Trophoblast cell (in vitro differentiated cells and primary cell): ENCODE data around the gene FCHSD2.
"Not testable (repeated sequence)": the region's sequence is repeated elsewhere in the genome, so short reads cannot be mapped to it uniquely, and the experiment has no call there.

Source experiments
- DNase-seq, 2 donors: peaks; one replicate each; pipeline ENCODE4 v3.0.0-alpha.2; 2016
- H2AFZ ChIP-seq: 2 replicates; pipeline ENCODE4 v1.6.1; 2013; ENCODE audit warnings: low read length, moderate library complexity, mild to moderate bottlenecking; ENCODE audit not compliant: insufficient read depth, poor library complexity
- H2AK5ac ChIP-seq: 2 replicates; pipeline ENCODE4 v1.6.1; 2013; ENCODE audit warnings: mild to moderate bottlenecking, low read length
- H2BK120ac ChIP-seq: 2 replicates; pipeline ENCODE4 v1.6.1; 2013; ENCODE audit warnings: low read length, mild to moderate bottlenecking, moderate library complexity; ENCODE audit not compliant: insufficient read depth, poor library complexity
- H2BK12ac ChIP-seq: 2 replicates; pipeline ENCODE4 v1.6.1; 2013; ENCODE audit warnings: mild to moderate bottlenecking, low read length, moderate library complexity
- H2BK5ac ChIP-seq: 2 replicates; pipeline ENCODE4 v1.6.1; 2013; ENCODE audit warnings: low read length, low read depth, moderate library complexity, mild to moderate bottlenecking; ENCODE audit not compliant: poor library complexity
- H3K14ac ChIP-seq: 2 replicates; pipeline ENCODE4 v1.6.1; 2013; ENCODE audit warnings: mild to moderate bottlenecking, low read length
- H3K18ac ChIP-seq: 2 replicates; pipeline ENCODE4 v1.6.1; 2013; ENCODE audit warnings: mild to moderate bottlenecking, low read length
- H3K23ac ChIP-seq: 2 replicates; pipeline ENCODE4 v1.6.1; 2013; ENCODE audit warnings: low read length
- H3K27ac ChIP-seq: 2 replicates; pipeline ENCODE4 v1.5.1; 2013; ENCODE audit warnings: low read depth, mild to moderate bottlenecking, inconsistent platforms, low read length, moderate library complexity
- H3K27me3 ChIP-seq: 2 replicates; pipeline ENCODE4 v1.6.1; 2013; ENCODE audit warnings: inconsistent platforms, mild to moderate bottlenecking, low read length, moderate library complexity; ENCODE audit not compliant: insufficient read depth
- H3K36me3 ChIP-seq, 2 experiments: 1 replicate in 1 of 2; 2 replicates in 1 of 2; pipeline ENCODE4 v1.6.1; 2013; ENCODE audit warnings: low read length in 2 of 2, mild to moderate bottlenecking in 2 of 2, moderate library complexity in 1 of 2; ENCODE audit not compliant: insufficient read depth in 2 of 2, control insufficient read depth in 1 of 2
- H3K4ac ChIP-seq: 2 replicates; pipeline ENCODE4 v1.6.1; 2013; ENCODE audit warnings: low read depth, mild to moderate bottlenecking, low read length, moderate library complexity
- H3K4me1 ChIP-seq, 2 experiments: 1 replicate in 1 of 2; 2 replicates in 1 of 2; pipeline ENCODE4 v1.6.1; 2013; ENCODE audit warnings: low read length in 2 of 2, mild to moderate bottlenecking in 2 of 2, moderate library complexity in 1 of 2; ENCODE audit not compliant: insufficient read depth in 2 of 2, control insufficient read depth in 1 of 2
- H3K4me2 ChIP-seq: 2 replicates; pipeline ENCODE4 v1.6.1; 2013; ENCODE audit warnings: inconsistent platforms, mild to moderate bottlenecking, low read length, moderate library complexity
- H3K4me3 ChIP-seq: 2 replicates; pipeline ENCODE4 v1.5.1; 2013; ENCODE audit warnings: mild to moderate bottlenecking, low read depth, low read length, inconsistent platforms
- H3K79me1 ChIP-seq: one replicate; pipeline ENCODE4 v1.6.1; 2013; ENCODE audit warnings: low read length
- H3K79me2 ChIP-seq: 2 replicates; pipeline ENCODE4 v1.6.1; 2013; ENCODE audit warnings: low read length, mild to moderate bottlenecking; ENCODE audit not compliant: control insufficient read depth, insufficient read depth, poor library complexity
- H3K9ac ChIP-seq: 2 replicates; pipeline ENCODE4 v1.6.1; 2013; ENCODE audit warnings: mild to moderate bottlenecking, low read length
- H3K9me3 ChIP-seq: 2 replicates; pipeline ENCODE4 v1.6.1; 2013; ENCODE audit warnings: low read depth, mild to moderate bottlenecking, control low read depth, inconsistent platforms, low read length; ENCODE audit not compliant: insufficient read depth
- H4K12ac ChIP-seq: 2 replicates; pipeline ENCODE4 v1.6.1; 2013; ENCODE audit warnings: low read depth, mild to moderate bottlenecking, low read length, moderate library complexity
- H4K8ac ChIP-seq: 2 replicates; pipeline ENCODE4 v1.6.1; 2013; ENCODE audit warnings: low read depth, mild to moderate bottlenecking, low read length, moderate library complexity
- H4K91ac ChIP-seq: one replicate; pipeline ENCODE4 v1.6.1; 2013; ENCODE audit warnings: low read depth, mild to moderate bottlenecking, low read length, moderate library complexity
- WGBS: extraction: QIAGEN DNeasy Blood & Tissue Kit; methylation state at CpG from one replicate; pipeline ENCODE4 v1.1.7; 2013; ENCODE audit warnings: missing lambda C conversion rate; ENCODE audit not compliant: insufficient read length, insufficient coverage; ENCODE audit errors: extremely low coverage; 5-methylcytosine and 5-hydroxymethylcytosine counted together

The FCHSD2 gene

DNA sequence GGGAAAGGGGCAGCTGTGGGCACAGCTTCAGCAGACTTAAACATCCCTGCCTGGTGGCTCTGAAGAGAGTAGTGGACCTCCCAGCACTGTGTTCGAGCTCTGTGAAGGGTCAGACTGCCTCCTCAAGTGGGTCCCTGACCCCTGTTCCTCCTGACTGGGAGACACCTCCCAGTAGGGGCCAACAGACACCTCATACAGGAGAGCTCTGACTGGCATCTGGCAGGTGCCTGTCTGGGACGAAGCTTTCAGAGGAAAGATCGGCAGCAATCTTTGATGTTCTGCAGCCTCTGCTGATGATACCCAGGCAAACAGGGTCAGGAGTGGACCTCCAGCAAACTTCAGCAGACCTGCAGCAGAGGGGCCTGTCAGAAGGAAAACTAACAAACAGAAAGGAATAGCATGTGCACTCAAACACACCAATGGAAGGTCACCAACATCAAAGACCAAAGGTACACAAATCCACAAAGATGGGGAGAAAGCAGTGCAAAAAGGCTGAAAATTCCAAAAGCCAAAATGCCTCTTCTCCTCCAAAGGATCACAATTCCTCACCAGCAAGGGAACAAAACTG lies 80.2 kb downstream of the FCHSD2 start:
- H3K9me3 ChIP-seq, H3K18ac ChIP-seq, H3K36me3 ChIP-seq, H4K12ac ChIP-seq, H3K4me2 ChIP-seq, H3K79me1 ChIP-seq, H3K4ac ChIP-seq, H4K91ac ChIP-seq, H3K27me3 ChIP-seq, H3K14ac ChIP-seq, DNase-seq, H3K4me3 ChIP-seq, H3K23ac ChIP-seq, H3K9ac ChIP-seq, H2AK5ac ChIP-seq, H4K8ac ChIP-seq, H2BK120ac ChIP-seq, H3K79me2 ChIP-seq, H3K4me1 ChIP-seq, H3K27ac ChIP-seq, H2BK12ac ChIP-seq, H2AFZ ChIP-seq, H2BK5ac ChIP-seq: not testable (repeated sequence)
- WGBS = no CpG with 5 or more reads among the region's 3 CpGs

DNA sequence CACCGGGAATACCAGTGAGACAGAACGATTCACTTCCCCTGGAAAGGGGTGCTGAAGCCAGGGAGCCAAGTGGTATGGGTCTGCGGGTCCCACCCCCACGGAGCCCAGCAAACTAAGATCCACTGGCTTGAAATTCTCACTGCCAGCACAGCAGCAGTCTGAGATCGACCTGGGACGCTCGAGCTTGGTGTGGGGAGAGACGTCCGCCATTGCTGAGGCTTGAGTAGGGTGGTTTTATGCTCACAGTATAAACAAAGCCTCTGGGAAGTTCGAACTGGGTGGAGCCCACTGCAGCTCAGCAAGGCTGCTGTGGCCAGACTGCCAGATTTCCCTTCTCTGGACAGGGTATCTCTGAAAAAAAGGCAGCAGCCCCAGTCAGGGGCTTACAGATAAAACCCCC lies 80.7 kb downstream of the FCHSD2 start:
- H3K27me3 ChIP-seq, H3K14ac ChIP-seq, H3K4me2 ChIP-seq, H2BK5ac ChIP-seq, H2BK120ac ChIP-seq, H3K9me3 ChIP-seq, H3K4me1 ChIP-seq, H3K79me1 ChIP-seq, H4K8ac ChIP-seq, H3K23ac ChIP-seq, H4K12ac ChIP-seq, H3K9ac ChIP-seq, H4K91ac ChIP-seq, H3K18ac ChIP-seq, H3K36me3 ChIP-seq, DNase-seq, H3K27ac ChIP-seq, H2AFZ ChIP-seq, H2BK12ac ChIP-seq, H3K4ac ChIP-seq, H2AK5ac ChIP-seq, H3K79me2 ChIP-seq: not testable (repeated sequence)
- WGBS = no CpG with 5 or more reads among the region's 10 CpGs
- peak overlapping the region; percentile 21 for H3K4me3 ChIP-seq

DNA sequence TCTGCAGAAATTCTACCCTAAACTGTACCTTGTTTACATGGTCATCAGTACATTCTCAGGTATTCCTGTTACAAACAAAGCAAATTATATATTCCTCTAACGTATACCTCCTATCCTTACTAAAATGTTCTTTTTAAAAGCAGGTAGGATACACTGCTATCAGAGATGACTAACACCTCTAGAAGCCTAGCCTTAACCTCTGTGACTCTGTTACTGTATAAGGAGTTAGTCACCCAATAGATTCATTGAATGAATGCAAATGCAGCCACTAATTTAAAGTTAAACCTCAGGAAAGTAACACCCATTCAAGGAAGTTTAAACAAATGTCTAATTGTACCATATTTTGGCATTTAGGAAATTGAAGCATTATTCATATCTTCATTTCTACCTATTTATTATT lies 82.2 kb downstream of the FCHSD2 start:
- Histone ChIP-seq H3K79me1 (no peaks in the 10 kb centered on the region), H4K8ac (no peak overlapping the region), H2BK12ac (no peak overlapping the region), H3K4me1 (no peaks in the 10 kb centered on the region), H3K79me2 (no peaks in the 10 kb centered on the region), H3K9me3 (no peaks in the 10 kb centered on the region), H3K9ac (no peak overlapping the region), H2AFZ (no peak overlapping the region), H3K18ac (no peak overlapping the region), H4K12ac (no peak overlapping the region), H3K27me3 (no peaks in the 10 kb centered on the region), H3K14ac (no peak overlapping the region), H3K4ac (no peak overlapping the region), H2BK5ac (no peak overlapping the region), H3K4me3 (no peak overlapping the region), H3K36me3 (no peaks in the 10 kb centered on the region), H2BK120ac (no peak overlapping the region), H3K27ac (no peak overlapping the region), H2AK5ac (no peak overlapping the region), H3K23ac (no peak overlapping the region), H4K91ac (no peak overlapping the region), H3K4me2 (no peak overlapping the region)
- WGBS = no CpG with 5 or more reads among the region's 1 CpG
- no peak for DNase-seq

DNA sequence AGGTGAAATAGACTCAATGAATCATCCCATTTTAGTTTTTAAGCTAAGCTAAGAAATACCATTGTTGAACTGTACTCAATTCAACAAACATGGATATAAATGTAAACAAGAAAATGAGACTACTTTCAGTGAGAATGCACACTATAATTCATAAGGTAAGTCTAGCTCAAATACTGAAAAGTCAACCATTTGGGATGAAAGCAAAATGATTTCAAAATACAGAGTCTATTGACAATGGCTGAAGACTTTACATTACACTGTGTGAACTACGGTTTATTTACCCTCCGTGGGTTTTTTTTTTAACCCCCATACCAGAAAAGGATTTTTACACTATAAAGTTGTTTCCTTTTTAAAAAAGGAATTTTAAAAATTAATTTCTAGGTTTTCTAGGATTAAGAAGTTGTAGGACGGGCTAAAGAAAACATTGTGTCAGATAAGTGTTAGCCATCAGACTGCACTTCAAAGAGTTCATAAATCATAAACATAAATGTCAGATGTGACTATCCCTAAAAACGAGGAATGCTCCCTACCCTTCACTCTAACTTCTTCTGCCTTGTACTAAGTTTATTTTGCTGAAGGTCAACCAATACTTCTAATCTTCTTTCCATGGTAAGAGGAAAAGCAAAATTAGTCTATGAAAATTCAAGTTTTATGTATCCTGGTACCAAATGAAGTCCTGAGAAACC lies 83.0 kb downstream of the FCHSD2 start:
- Histone ChIP-seq H3K27me3 (no peaks in the 10 kb centered on the region), H3K36me3 (no peaks in the 10 kb centered on the region), H3K4me1 (no peaks in the 10 kb centered on the region), H3K79me2 (no peaks in the 10 kb centered on the region), H4K91ac (no peak overlapping the region), H4K12ac (no peak overlapping the region), H3K14ac (no peak overlapping the region), H2BK5ac (no peak overlapping the region), H2BK12ac (no peak overlapping the region), H3K27ac (no peak overlapping the region), H3K4ac (no peak overlapping the region), H3K4me2 (no peak overlapping the region), H4K8ac (no peak overlapping the region), H2AFZ (no peak overlapping the region), H2BK120ac (no peak overlapping the region), H3K4me3 (no peak overlapping the region), H3K18ac (no peak overlapping the region), H2AK5ac (no peak overlapping the region), H3K79me1 (no peaks in the 10 kb centered on the region), H3K9ac (no peak overlapping the region), H3K9me3 (no peaks in the 10 kb centered on the region), H3K23ac (no peak overlapping the region)
- no peak for DNase-seq
- no CpG with 5 or more reads among the region's 4 CpGs for WGBS
